HepG2 (cell line): Measurements from ENCODE around the gene NOL4L. TPM values are rescaled to one million over a fixed set of nuclear protein-coding genes. Genes with fewer than 3 reads are reported as not detected.

Experiments
- ATAC-seq: fragments of 200-7000 bp; cut with Tn5 transposase; 3 replicates; pipeline ENCODE4 v1.9.1; 2020; ENCODE audit warnings: mild to moderate bottlenecking, moderate library complexity
- BruUV-seq: library from RNA; stranded (reverse); fragments of 400-500 nt; replicated peaks from 2 replicates; lab custom pipeline; 2021; lab: Mats Ljungman, UMichigan
- CTCF ChIA-PET: fragments of 300-600 bp; formaldehyde crosslinking; extraction: SDS; loops from one replicate; lab custom pipeline; 2021; ENCODE audit warnings: low total read pairs, inconsistent platforms, low intra/inter-chr PET ratio; lab: Yijun Ruan, JAX
- POLR2A ChIA-PET: fragments of 350-600 bp; sonication (Branson Sonifier 250); formaldehyde crosslinking; loops from one replicate; lab custom pipeline; 2020; ENCODE audit warnings: antibody characterized with exemption, inconsistent platforms; lab: Yijun Ruan, JAX
- DNase-seq: peaks from one replicate; pipeline ENCODE4 v3.0.0-alpha.2; 2015; ENCODE audit warnings: low spot score
- FAIRE-seq: peaks from 3 replicates; lab custom pipeline; 2011; peaks lifted over from hg19 to GRCh38; lab: Jason Lieb, UNC
- H2AFZ ChIP-seq: one replicate; pipeline ENCODE4 v1.6.1; 2011; ENCODE audit warnings: low read length, inconsistent platforms
- H3K27ac ChIP-seq: fragments of 300-600 bp; 3 replicates; pipeline ENCODE4 v1.8.0; 2011; ENCODE audit warnings: mixed run types, mild to moderate bottlenecking, mixed read lengths, low read length, inconsistent platforms; ENCODE audit not compliant: insufficient read depth; ENCODE audit errors: extremely low read length
- H3K27me3 ChIP-seq, 2 experiments: fragments of 200-600 bp in 1 of 2; 2 replicates in 1 of 2; 3 replicates in 1 of 2; pipeline versions ENCODE4 v1.6.0 to v1.8.0; 2011; ENCODE audit warnings: low read length in 2 of 2, mild to moderate bottlenecking in 2 of 2, moderate library complexity in 2 of 2, inconsistent platforms in 1 of 2; ENCODE audit not compliant: insufficient read depth in 2 of 2, control insufficient read depth in 1 of 2
- H3K36me3 ChIP-seq, 2 experiments: fragments of 200-600 bp in 1 of 2; replicated peaks in 1 of 2; 2 replicates in 1 of 2; 3 replicates in 1 of 2; pipeline versions ENCODE4 v1.5.1 to v1.8.0; 2011; ENCODE audit warnings: low read length in 2 of 2, inconsistent platforms in 1 of 2; ENCODE audit not compliant: insufficient read depth in 2 of 2, control insufficient read depth in 1 of 2
- H3K4me1 ChIP-seq: 2 replicates; pipeline ENCODE4 v1.5.1; 2012; ENCODE audit warnings: low read length, inconsistent platforms; ENCODE audit not compliant: insufficient read depth
- H3K4me2 ChIP-seq: 2 replicates; pipeline ENCODE4 v1.6.0; 2011; ENCODE audit warnings: low read depth, low read length, inconsistent platforms
- H3K4me3 ChIP-seq, 3 experiments: fragments of 200-600 bp in 1 of 3; sonication (generic), shearing (Covaris generic) in 1 of 3; replicated peaks in 1 of 3; 2 replicates each; pipeline ENCODE4 v1.5.1; 2011 to 2016; ENCODE audit warnings: low read length in 3 of 3, inconsistent platforms in 2 of 3, low read depth in 2 of 3, mild to moderate bottlenecking in 2 of 3, control low read depth in 1 of 3, mixed read lengths in 1 of 3; ENCODE audit not compliant: insufficient read depth in 1 of 3
- H3K79me2 ChIP-seq: one replicate; pipeline ENCODE4 v1.6.1; 2011; ENCODE audit warnings: low read length, inconsistent platforms; ENCODE audit not compliant: insufficient read depth
- H3K9ac ChIP-seq: 2 replicates; pipeline ENCODE4 v1.6.0; 2011; ENCODE audit warnings: mild to moderate bottlenecking, low read depth, low read length, inconsistent platforms; ENCODE audit not compliant: insufficient read depth
- H3K9me3 ChIP-seq: 2 replicates; pipeline ENCODE4 v1.5.1; 2012; ENCODE audit warnings: mild to moderate bottlenecking, low read length
- H4K20me1 ChIP-seq: 2 replicates; pipeline ENCODE4 v1.6.0; 2011; ENCODE audit warnings: inconsistent platforms, mild to moderate bottlenecking, low read length, moderate library complexity; ENCODE audit not compliant: insufficient read depth
- ADNP ChIP-seq: sonication (generic); formaldehyde crosslinking; IDR thresholded peaks from 2 replicates; pipeline ENCODE4 v1.4.0; 2020; ENCODE audit warnings: missing genetic modification reagents
- HNF4G ChIP-seq, 2 experiments: sonication (generic) in 1 of 2; formaldehyde crosslinking in 1 of 2; IDR thresholded peaks; 2 replicates each; pipeline versions ENCODE4 v1.4.0 to v1.6.1; 2011 to 2020; ENCODE audit warnings: borderline replicate concordance in 2 of 2, low read depth in 2 of 2, mild to moderate bottlenecking in 2 of 2, low read length in 1 of 2, missing genetic modification reagents in 1 of 2, moderate library complexity in 1 of 2
- LBX2 ChIP-seq: sonication (generic); formaldehyde crosslinking; IDR thresholded peaks from 2 replicates; pipeline ENCODE4 v1.5.0; 2020; ENCODE audit warnings: missing genetic modification reagents, mild to moderate bottlenecking, borderline replicate concordance
- MED1 ChIP-seq: sonication (generic); formaldehyde crosslinking; IDR thresholded peaks from 2 replicates; pipeline ENCODE4 v1.4.0; 2020; ENCODE audit warnings: missing genetic modification reagents
- RXRA ChIP-seq: sonication (generic); formaldehyde crosslinking; IDR thresholded peaks from 2 replicates; pipeline ENCODE4 v1.5.1; 2020; ENCODE audit warnings: missing genetic modification reagents
- SMARCC2 ChIP-seq: fragments of 450-650 bp; IDR thresholded peaks from 2 replicates; pipeline ENCODE4 v1.6.1; 2017; ENCODE audit warnings: antibody characterized with exemption, mild to moderate bottlenecking
- SRSF4 ChIP-seq: fragments of 200-400 bp; formaldehyde crosslinking; IDR thresholded peaks from one replicate; pipeline ENCODE4 v1.6.1; 2018; ENCODE audit warnings: mild to moderate bottlenecking, low read depth, low read length, moderate library complexity; ENCODE audit not compliant: poor library complexity, severe bottlenecking
- TARDBP ChIP-seq: sonication (generic); formaldehyde crosslinking; IDR thresholded peaks from 2 replicates; pipeline ENCODE4 v1.8.0; 2022; ENCODE audit warnings: mild to moderate bottlenecking, missing genetic modification reagents
- ZBTB40 ChIP-seq, 2 experiments: fragments of 450-650 bp in 1 of 2; sonication (generic) in 1 of 2; formaldehyde crosslinking in 1 of 2; IDR thresholded peaks; 2 replicates each; pipeline versions ENCODE4 v1.6.1 to v1.8.0; 2016 to 2022; ENCODE audit warnings: antibody characterized with exemption in 1 of 2, mild to moderate bottlenecking in 1 of 2, missing genetic modification reagents in 1 of 2
- ZNF362 ChIP-seq: sonication (generic); formaldehyde crosslinking; IDR thresholded peaks from 2 replicates; pipeline ENCODE4 v1.4.0; 2020; ENCODE audit warnings: missing genetic modification reagents, mild to moderate bottlenecking, borderline replicate concordance
- WGBS: methylation state at CpG from one replicate; pipeline ENCODE4 v1.1.6; 2017; ENCODE audit warnings: low lambda C conversion rate; 5-methylcytosine and 5-hydroxymethylcytosine counted together
- in situ Hi-C: cut with HindIII; loops from 2 replicates; pipeline ENCODE4 v1.10.0; 2017; ENCODE audit warnings: low pct_unique_long_range_greater_than_20kb; ENCODE audit not compliant: extremely low pct_ligation_motif_present
- intact Hi-C: fragments of 100-400 bp; cut with micrococcal nuclease; formaldehyde crosslinking; loops from one replicate; pipeline ENCODE4 v1.10.0; 2022; ENCODE audit not compliant: unreplicated experiment
- polyA plus RNA-seq, 8 experiments: library from polyadenylated mRNA; depleted of rRNA in 3 of 8; stranded (reverse) in 7 of 8; unstranded in 1 of 8; fragments of >200 nt; fragmentation: Illumina TruSeq in 4 of 8; extraction: Trizol in 4 of 8; gene quantifications; 2 replicates each; pipeline versions ENCODE4 v1.2.1 to v1.2.3, GENCODE V29; 2011 to 2016; ENCODE audit warnings: low read depth in 4 of 8, missing spikeins in 1 of 8, mixed read lengths in 1 of 8; ENCODE audit not compliant: insufficient read depth in 1 of 8
- total RNA-seq, 5 experiments: library from RNA; depleted of rRNA; stranded (reverse); fragments of >200 nt; fragmentation: Illumina TruSeq; extraction: Trizol; gene quantifications; 2 replicates each; pipeline ENCODE4 v1.2.3, GENCODE V29; 2016; ENCODE audit warnings: low read depth in 1 of 5

Gene NOL4L
- total and polyA plus RNA-seq, 2 of the 13 experiments (the other 11 are each of a cell fraction or from before 2014, with no cell fraction given), result 16.6 to 35.4 TPM

GRCh38 chr20:32473231-32474008 lies 111.7 kb downstream of the NOL4L start:
- FAIRE-seq, result peak; percentile 98
- Histone ChIP-seq H3K36me3 (peaks cover 8 to 34% of the 10 kb centered on the region in 2 experiments; a peak in 4 of 5 replicates), H3K9me3 (no peaks in the 10 kb centered on the region), H2AFZ (no peak overlapping the region), H3K4me2 (peak overlapping the region; percentile 95), H3K27me3 (no peaks in the 10 kb centered on the region), H3K79me2 (peaks cover 90% of the 10 kb centered on the region), H3K9ac (peak overlapping the region; percentile 69), H3K4me3 (peak overlapping the region; percentile 50 to 73 (median 51); a peak in 5 of 6 replicates), H4K20me1 (peaks cover 37% of the 10 kb centered on the region; the same call in 1 of the 2 replicates), H3K27ac (peak overlapping the region; percentile 85), H3K4me1 (peaks cover 88% of the 10 kb centered on the region)
- intact Hi-C loops (loop anchor here (1.0 kb wide), 1 partner anchor 9 kb away; no protein-coding TSS in a partner anchor), in situ Hi-C loops (loop anchor here (5.0 kb wide), 2 partner anchors 39 to 179 kb away; no protein-coding TSS in a partner anchor)
- peak; percentile 94 for DNase-seq
- ATAC-seq, result peak; percentile 34
- ChIA-PET CTCF (no interaction called here), POLR2A (interaction anchor here (0.8 to 7.0 kb wide), 8 partner anchors 8 to 68 kb away, joined by 3 to 81 read pairs (median 6); no protein-coding TSS in a partner anchor)
- TSS peak; percentile 22 for BruUV-seq
- WGBS, result 7% methylated on average over 13 of the region's 29 CpGs
- TF ChIP-seq RXRA (CRISPR knock-in tag) (peak; percentile 96), ZBTB40 (IDR thresholded peaks at IDR 0.05) (no peak), ZBTB40 (CRISPR knock-in tag; IDR thresholded peaks at IDR 0.05) (peak; percentile 24; the same call in 1 of the 2 replicates), MED1 (CRISPR knock-in tag) (peak; percentile 91; the same call in 1 of the 2 replicates), HNF4G (IDR thresholded peaks at IDR 0.05; ENCODE audit: borderline replicate concordance, low read depth, low read length) (peak; percentile 98), HNF4G (CRISPR knock-in tag; IDR thresholded peaks at IDR 0.05; ENCODE audit: borderline replicate concordance, low read depth) (peak; percentile 96; the same call in 1 of the 2 replicates), TARDBP (peak; percentile 79), LBX2 (CRISPR knock-in tag) (no peak), ADNP (CRISPR knock-in tag) (no peak), SMARCC2 (no peak), SRSF4 (no peak), ZNF362 (CRISPR knock-in tag) (peak; percentile 19; the same call in 1 of the 2 replicates)
